PFSK-1 (cell line): ENCODE results near the gene ATP11A.

Source experiments
- POLR2AphosphoS5 ChIP-seq: IDR thresholded peaks from 2 replicates; pipeline ENCODE4 v1.6.1; 2012; ENCODE audit warnings: low read depth, mild to moderate bottlenecking, control low read depth, low read length, moderate library complexity
- REST ChIP-seq, 2 experiments: IDR thresholded peaks; 2 replicates each; pipeline versions ENCODE4 v1.6.1 to v1.8.0; 2011 to 2012; ENCODE audit warnings: low read depth in 2 of 2, low read length in 2 of 2, control low read depth in 1 of 2, inconsistent platforms in 1 of 2, mild to moderate bottlenecking in 1 of 2, moderate library complexity in 1 of 2; ENCODE audit not compliant: insufficient read depth in 1 of 2
- SIN3A ChIP-seq: IDR thresholded peaks from 2 replicates; pipeline ENCODE4 v1.6.1; 2012; ENCODE audit warnings: mild to moderate bottlenecking, low read length, moderate library complexity, borderline replicate concordance; ENCODE audit not compliant: insufficient read depth
- TAF1 ChIP-seq: IDR thresholded peaks from 2 replicates; pipeline ENCODE4 v1.6.1; 2012; ENCODE audit warnings: low read length, control low read depth, borderline replicate concordance; ENCODE audit not compliant: insufficient read depth

- TF ChIP-seq TAF1, result no peak
- no peak for TF ChIP-seq SIN3A
- TF ChIP-seq REST (IDR thresholded peaks at IDR 0.05; ENCODE audit: insufficient read depth in 1 of 2, low read depth in 2 of 2, low read length in 2 of 2), result no peak
- TF ChIP-seq POLR2AphosphoS5, result no peak
Measured at GRCh38 chr13:112705286-112705685, 15.4 kb downstream of the ATP11A start.
